Right kidney (tissue), 1 donor: ENCODE results near the gene LSM6.

ENCODE experiments used
- DNase-seq: peaks from one replicate; pipeline ENCODE4 v3.0.0-alpha.2; 2016

The LSM6 gene

DNA sequence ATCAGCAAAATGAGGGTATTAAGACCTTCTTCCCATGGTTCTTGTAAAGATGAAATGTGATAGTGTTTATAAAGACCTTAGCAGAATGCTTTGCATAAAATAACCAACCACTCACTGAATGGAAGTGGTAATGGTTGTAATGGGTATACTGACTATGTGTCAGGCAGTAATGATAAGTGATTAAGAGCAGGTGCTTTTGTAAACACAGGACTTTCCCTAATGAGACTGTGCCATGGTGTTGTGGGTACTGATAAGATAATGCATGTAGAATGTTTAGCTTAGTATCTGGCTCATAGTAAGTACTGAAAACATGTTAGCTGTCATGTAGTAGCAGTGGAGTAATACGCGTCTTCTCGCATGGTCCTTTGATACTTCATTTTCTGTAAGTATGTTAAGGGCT is 6.9 kb downstream of the LSM6 start:
- DNase-seq = no peak

DNA sequence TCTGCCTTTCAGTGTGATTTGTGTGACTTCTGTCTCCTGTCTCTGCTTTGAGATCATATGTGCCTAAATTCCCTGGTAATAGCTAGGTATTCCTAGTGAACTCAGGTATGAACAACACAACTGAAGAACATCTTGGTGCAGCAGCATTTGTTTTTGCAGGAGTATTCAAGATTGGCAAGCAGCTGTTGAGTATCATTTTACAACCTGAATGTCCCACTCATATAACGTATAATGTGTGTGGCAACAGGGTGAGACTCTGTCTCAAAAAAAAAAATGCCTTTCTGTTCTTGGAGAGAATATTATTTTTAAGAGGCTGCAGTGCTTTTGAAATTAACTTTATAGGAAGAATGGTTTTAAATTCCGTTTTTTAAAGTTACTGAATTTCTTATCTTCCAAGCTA is 7.7 kb downstream of the LSM6 start:
- no peak for DNase-seq

DNA sequence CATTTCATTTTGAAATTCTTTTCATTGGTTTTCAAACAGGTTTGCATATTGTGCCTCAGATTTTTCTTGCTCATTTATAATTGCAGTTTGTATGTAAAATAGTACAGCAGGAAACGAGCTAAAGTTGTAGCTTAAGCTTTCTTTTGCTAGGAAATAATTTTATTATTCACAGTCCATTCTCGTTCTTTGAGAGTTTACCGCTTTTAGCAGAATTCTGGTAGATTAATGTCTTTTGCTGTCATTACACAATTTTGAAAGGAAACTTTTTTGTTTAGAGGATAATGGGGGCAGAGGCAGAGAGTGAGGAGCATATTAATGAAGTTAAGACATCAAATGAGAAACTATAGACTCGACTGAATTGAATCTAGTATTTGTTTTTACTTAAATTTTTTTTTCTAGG is 10.5 kb downstream of the LSM6 start:
- DNase-seq = no peak

DNA sequence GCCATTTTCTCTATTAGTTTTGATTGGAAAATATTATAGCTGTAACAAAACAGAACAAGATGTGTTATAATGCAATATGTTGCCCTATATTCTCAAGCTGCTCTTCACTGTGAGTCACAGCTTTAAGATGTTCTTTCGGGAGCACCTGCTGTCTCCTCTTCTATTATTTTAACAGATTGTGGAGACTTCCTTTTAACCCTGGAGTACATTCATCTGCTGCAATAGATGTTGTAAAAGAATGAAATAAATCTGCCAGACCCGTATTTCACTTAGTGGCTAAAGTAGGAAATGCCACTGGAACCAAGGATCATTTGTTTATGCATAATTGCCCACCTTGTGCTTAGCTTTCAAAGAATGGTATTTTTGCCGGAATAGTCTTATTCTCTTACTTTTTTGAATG is 11.1 kb downstream of the LSM6 start:
- no peak for DNase-seq

DNA sequence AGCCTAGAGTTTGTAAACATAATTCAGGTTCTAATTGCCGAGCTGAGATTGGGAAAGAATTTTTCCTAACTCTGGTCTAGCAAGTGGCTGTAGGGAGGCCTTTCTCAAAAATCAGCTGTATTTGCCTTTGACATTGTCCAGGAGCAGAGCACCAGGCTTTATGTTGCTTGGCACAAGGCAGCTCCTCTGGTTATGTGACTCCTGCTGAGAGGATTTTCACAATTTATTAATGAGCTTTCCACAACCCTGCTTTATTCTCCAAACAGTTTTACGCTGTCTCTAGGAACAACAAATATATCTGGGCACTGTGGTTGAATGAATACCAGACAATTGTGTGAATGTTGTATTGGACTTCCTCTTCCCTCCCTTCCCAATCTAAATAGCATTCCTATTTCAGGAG is 14.9 kb downstream of the LSM6 start:
- DNase-seq = no peak

DNA sequence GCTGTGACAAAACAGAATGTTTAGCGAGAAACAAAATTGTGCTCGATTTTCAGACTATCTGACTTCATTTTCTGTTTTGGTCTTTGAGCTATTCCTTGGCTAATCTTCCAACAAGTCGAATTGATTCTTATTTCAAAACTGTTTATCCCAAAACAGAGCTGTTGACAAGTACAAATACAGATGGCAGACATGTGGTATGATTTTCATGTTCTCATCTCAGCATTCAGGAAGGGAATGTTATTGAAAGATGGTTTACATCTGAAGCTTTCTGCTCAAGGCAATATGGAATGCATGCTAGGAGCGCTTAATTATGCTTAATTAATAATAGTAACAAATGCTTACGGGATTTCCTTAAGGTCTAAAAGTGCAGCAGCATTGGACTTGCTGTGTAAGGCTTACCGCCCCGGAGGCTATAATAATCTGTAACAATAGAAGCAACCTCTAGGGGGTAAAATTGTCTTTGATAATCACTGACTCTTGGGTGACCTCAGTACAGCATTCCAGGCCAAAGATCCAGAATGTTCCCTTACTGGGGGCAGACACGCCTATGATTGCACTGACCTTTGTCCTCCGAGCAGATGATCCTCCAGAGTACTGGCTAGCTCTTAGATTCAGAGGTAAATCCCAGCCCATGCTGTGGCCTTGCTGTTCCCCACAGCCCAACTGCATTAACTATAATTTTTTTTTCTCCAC is 16.4 kb downstream of the LSM6 start:
- DNase-seq = no peak

DNA sequence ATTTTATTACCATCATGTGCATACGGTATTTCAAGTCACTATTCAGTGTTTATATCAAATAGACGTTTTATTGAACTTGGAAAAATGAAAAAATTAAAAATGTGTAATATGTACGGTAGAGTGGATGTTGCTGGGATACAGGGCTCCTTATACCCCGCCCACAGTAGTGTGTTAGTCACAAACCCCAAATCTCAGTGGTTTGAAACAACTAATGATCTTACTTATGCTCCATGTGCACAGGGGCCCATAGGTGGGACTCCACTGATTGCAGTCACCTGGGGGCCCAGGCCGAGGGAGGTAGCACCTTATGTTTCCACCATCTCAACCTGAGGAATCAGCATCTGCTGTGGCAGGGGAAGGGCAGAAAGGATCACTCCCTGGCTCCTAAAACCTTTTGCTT is 18.1 kb downstream of the LSM6 start:
- DNase-seq = no peak

DNA sequence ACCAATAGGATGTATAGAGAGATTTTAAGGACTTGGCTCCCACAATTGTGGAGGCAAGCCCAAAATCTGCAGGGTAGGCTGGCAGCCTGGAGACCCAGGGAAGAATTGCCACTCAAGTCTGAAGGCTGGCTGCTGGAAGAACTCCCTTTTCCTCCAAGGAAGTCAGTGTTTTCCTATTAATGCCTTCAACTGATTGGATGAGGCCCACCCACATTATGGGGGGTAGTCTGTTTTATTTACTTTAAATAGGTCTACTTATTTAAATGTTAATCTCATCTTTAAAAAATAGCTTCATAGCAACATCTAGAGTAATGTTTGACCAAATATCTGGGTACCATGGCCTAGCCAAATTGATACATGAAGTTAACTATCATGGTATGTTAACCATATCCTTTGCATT is 18.7 kb downstream of the LSM6 start:
- no peak for DNase-seq

DNA sequence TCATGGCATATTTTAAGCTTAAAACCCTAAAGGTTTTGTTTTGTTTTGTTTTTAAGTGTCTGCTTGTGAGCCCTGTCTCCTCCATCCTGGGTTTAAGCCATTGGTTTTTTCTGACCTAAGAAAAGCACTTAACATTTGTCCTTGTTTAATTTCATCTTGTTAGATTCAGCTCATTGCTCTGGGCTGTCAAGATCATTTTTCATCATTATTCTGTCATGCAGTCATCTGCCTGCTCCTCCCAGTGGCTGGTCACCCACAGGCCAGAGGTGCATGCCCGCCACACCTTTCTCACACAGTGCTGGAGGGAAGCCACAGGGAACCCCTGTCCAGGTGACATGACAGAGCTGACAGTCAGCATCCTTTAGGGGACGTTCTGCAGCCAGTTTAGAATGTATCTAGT is 27.1 kb downstream of the LSM6 start:
- no peak for DNase-seq

DNA sequence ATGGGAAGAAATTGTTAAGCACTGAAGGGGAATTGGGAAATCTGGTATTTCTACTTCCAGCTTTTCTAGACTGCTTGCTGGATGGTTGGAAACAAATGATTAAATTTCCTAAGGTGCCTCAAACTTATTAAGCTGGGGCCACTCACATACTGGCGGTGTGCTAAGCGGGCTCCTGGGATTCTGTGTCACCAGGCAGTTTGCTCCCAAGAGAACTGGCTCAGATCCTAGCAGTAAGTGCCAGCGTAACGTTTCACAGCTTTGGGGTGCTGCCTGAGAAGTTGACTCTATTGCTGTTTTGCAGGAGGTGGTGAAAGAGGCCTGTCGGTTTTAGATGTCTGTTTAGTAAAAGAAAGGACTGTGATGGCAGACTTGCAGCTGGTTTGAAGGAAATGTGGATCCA is 31.9 kb downstream of the LSM6 start:
- DNase-seq = no peak

DNA sequence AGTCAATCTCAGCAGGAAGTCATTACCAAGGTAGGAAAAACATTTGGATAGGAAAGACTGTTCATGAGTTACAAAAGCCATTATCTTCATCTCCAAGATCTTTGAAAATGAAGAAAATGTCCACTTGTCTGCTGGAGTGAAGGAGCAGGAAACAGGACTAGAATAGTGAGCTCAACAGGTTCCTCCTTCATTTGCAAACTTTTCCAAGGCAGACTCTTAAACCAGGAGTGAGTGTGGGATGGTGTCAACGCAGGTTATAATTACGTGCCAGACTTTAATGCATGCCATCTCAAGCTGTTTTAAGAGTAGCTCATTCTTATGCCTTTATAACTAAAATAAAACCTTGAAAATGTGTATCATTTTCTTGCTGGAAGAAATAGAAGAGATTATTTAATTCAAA is 35.4 kb downstream of the LSM6 start:
- no peak for DNase-seq

DNA sequence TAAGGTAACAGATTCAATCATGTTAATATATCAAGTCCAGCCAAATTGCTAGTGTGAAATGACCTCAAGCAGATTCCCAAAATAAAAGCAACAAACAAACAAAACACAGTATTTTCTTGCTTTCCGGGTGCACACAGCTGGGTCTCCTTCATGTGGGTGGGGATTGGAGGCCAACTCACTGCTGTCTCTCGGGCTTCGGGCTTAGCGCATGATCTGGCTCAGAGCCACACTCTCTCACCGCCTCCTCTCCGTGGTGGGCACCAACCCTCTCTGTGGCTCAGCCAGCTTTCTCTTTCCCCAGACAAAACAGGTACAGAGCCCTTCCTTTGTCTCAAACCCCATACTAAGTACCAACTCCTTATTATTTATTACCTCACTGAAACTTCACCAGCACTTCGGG is 35.9 kb downstream of the LSM6 start:
- DNase-seq = no peak

DNA sequence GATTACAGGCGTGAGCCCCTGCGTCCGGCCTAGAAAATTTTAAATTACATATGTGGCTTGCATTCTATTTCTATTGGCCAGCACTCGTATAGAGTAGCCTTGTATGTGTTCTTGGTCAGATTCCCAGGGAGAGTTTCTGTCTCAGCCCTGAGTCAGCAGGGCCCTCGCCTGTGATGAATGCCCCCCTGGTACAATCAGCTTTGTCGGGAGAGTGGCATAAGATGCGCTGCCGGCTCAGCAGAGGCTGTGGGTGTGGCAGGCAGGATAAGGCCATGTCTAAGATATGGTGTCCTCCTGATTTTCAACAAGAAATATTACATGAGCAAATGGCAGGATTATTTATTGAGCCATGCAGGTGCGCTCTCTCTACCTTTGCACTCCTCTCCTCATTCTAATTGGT is 37.3 kb downstream of the LSM6 start:
- DNase-seq = no peak

DNA sequence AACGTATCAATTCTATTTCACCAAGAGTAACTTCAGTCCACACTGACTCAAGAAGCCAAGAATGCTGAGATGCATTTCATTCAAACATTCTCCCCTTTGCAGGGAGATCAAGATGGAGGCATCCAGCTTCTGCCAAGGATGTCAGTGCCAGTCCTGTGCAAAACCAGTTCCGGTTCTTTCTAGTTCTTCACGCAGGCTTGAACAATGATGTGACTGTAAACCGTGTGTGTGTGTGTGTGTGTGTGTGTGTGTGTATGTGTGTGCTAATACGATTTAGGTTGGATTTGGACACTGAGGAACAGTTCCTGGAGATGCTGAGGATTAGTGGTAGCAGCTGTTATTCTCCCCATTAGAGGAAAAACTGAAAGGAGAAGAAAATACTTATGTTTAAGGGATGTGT is 38.7 kb downstream of the LSM6 start, which contains the start of gene REELD1:
Gene REELD1, plus strand, starts transcription at position 301 of the 400 bp plus-strand sequence. CDS start 2,415 bp downstream, outside the sequence.
- no peak for DNase-seq

DNA sequence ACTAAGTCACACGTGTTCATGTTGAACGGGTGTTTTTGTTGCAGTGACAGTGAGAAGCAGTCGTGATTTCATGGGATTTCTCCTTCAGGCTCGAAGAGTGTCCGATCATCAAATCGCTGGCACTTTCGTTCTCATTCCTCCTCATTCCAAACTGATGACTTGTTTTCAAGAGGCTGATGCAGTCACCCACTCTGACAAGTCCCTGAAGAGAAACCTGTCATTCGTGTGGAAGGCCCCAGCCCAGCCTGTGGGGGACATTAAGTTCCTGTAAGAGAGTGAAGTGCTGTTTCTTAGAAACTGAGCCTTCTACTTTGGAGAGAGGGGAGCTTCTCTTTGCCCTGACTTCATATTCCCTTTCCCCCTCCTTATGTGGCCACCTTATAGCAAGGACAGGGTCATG is 46.8 kb downstream of the LSM6 start:
- no peak for DNase-seq

DNA sequence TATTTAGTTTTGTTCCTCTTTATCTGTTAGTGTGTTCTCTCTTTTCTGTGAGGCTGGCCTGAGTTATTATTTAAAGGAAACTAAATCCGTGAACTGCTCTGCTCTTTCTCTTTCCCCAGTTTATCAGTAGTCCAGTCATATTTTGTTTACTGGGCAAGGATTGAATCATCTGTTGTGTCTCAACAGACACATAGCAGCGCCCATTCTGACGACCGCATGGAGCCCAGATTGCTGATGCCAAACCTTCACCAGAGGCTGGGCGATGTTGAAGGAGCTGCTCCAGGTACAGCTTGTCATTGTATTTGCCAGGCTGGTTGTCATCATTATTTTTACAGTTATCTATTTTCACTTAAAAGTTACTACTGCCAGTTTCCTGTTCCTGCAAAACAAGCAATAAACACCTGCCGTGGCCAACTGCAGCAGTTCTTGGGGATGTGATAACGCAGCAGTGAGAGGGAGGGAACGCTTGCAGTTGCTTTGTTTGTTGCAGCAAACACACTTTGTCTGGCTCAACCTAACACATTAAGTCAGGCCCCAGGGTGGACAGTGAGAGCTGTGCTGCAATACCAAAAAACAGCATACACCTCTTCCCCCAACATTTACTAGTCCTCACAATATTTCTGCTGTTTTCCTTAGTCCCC is 48.9 kb downstream of the LSM6 start:
- no peak for DNase-seq

DNA sequence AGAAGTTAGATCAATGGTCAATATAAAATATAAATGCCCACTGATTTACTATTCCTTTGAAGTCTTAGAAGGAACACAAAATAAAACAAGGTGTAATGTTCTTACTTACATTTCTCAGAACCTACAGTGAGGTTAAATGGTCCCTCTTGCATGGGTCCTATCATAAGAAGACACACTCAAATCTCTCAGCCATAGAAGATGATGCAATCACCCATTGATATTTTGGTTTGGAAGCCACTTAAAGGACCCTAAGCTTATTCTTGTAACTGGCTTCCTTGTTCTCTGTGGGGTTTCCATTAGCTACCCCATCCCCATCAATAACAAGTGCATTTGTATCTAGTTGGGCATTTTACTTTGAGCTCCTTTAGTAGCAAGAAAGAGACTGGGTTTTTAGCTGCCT is 53.9 kb downstream of the LSM6 start:
- DNase-seq = no peak

DNA sequence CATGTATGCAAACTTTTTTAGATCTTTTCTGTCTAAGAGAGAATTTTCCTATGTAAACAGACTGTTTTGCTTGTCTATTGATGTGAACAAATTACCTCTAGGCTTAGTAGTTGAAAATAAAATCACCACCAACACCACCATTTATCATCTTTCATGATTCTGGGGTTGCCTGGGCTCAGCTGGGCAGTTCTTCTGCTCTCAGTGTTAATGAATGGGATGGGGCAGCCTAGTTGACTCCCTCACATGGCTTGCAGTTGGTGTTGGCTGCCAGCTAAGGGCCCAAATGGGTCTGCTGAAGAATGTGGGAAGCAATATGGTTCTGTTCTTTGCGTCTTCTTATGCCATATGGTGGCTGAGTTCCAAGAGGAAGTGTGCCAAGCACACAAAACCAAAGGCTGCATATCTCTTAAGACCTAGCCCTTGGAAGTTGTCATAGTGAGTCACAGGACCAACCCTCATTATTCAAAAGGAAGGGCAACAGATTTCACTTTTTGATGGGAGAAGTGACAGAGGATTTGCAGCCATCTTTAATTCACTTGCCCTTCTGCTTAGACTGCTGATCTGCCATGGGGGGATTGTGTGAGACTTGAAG is 56.7 kb downstream of the LSM6 start:
- DNase-seq = no peak

DNA sequence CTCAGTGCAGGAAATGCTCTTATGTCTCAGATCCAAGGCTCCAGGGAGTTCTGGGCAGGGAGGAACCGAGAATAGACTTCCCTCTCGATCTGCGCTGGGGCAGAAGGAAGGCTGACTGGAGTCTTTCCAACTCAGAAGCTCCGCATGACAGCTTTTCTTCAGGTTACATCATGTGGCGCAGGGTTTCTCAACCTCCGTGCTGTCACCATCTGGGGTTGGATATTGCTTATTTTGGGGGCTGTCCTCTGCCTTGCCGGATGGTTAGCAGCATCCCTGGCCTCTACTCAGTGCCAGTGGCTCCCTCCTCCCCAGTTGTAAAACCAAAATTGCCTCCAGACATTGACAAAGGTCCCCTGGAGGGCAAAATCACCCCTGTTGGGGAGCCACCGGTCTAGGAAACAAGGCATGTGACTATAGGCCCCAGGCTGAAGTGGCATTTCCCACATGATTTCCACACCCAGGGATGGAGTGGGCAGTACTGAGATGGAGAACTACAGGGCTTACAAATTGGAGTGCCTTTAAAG is 60.2 kb downstream of the LSM6 start:
- no peak for DNase-seq

DNA sequence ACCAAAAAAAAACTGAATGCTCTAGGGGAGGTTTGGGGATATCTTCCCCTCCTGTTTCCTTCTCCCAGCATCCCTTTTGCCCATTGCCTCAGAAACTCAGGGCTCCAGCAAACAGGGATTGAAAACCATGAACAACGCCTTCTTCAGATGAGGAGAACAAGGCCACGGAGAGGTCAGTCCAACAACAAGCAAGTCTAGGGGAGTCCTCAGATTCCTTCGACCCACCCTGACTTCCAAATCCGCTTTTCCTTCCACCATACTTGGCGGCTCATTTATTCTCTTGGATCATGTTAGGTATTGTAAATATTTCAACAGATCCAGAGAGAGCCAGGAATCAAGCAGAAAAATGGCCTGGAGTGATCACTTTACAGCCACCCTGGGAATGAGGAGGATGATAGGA is 60.7 kb downstream of the LSM6 start:
- DNase-seq = no peak

DNA sequence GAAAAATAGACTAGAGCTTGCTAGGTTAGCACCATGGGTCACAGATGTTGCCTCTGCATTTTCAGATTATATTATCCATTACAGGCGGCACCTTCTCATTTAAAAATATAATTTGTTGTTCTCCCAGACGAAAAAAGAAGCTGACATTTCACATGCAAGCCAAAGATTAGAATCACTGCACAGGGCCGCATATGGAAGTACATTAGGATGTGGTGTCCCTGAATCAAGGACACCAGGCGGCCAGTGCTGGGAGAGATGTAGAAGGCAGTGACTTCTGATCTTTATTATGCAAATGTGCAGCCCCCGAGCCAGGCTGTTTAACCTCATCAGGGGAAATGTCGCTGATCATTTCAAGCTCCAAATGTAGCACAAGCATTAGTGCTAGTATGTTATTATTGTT is 61.6 kb downstream of the LSM6 start:
- DNase-seq = no peak

DNA sequence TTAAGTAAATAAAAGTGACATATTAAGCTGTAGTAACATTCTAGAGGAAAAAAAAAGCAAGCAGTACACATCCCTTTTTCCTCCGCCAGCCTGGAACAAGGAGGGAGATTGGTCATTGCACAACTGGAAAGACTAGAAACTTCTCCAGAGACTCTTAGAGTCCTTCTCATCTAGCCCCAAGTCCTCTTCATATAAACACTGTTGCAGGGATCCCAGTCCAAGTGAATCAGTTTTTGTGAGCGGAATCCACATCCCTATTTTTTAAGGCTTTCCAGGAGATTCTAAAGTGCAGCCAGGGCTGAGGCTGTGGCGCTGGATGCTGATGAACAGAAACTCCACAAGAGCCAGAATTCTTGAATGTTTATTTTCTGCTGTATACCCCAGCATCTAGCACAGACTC is 62.6 kb downstream of the LSM6 start:
- DNase-seq = no peak
